Left lung (tissue), 10 donors: Measurements from ENCODE around the gene IL17B. TPM values are rescaled to one million over a fixed set of nuclear protein-coding genes. Genes with fewer than 3 reads are reported as not detected.
"Not testable (repeated sequence)": the region's sequence is repeated elsewhere in the genome, so short reads cannot be mapped to it uniquely, and the experiment has no call there.

Experiments
- ATAC-seq: fragments of 200-7000 bp; cut with Tn5 transposase; one replicate; pipeline ENCODE4 v1.9.1; 2020; ENCODE audit warnings: moderate library complexity
- DNase-seq, 4 donors: peaks; one replicate each; pipeline ENCODE4 v3.0.0-alpha.2; 2013 to 2020
- H3K27ac ChIP-seq, 2 donors: fragments of 200-600 bp; sonication (generic) in 1 of 2; one replicate each; pipeline versions ENCODE4 v1.5.0 to v1.8.0; 2020 to 2021
- H3K27me3 ChIP-seq, 2 donors: fragments of 200-600 bp; sonication (generic) in 1 of 2; one replicate each; pipeline versions ENCODE4 v1.5.0 to v1.8.0; 2020 to 2021
- H3K36me3 ChIP-seq, 2 donors: fragments of 200-600 bp; sonication (generic) in 1 of 2; one replicate each; pipeline versions ENCODE4 v1.5.0 to v1.8.0; 2020 to 2021
- H3K4me1 ChIP-seq, 2 donors: fragments of 200-600 bp; one replicate each; pipeline ENCODE4 v1.8.0; 2021
- H3K4me3 ChIP-seq, 2 donors: fragments of 200-600 bp; sonication (generic) in 1 of 2; one replicate each; pipeline versions ENCODE4 v1.5.0 to v1.8.0; 2020 to 2021; ENCODE audit warnings: mild to moderate bottlenecking in 1 of 2
- H3K9me3 ChIP-seq, 2 donors: fragments of 200-600 bp; sonication (generic) in 1 of 2; one replicate each; pipeline versions ENCODE4 v1.5.0 to v1.8.0; 2020 to 2021
- intact Hi-C, 2 donors: fragments of 100-400 bp; cut with DNase I; formaldehyde crosslinking; loops; one replicate each; pipeline versions ENCODE4 v1.11.2 to v1.14.2; 2022
- polyA plus RNA-seq, 6 donors: library from polyadenylated mRNA; unstranded; fragments of 120-200 nt; gene quantifications; one replicate each; pipeline ENCODE4 v1.2.1, GENCODE V29; 2013; ENCODE audit not compliant: insufficient read length in 6 of 6
- total RNA-seq, 2 donors: library from RNA; stranded (reverse); fragmentation: NEBNext Ultra II Directional; extraction: Animal tissue kit (Norgen Biotek cat#: 25700); gene quantifications; one replicate each; pipeline ENCODE4 v1.2.1, GENCODE V29; 2021
- TF ChIP-seq, protein P1 (sequence below), 2 donors: fragments of 200-600 bp; sonication (generic) in 1 of 2; IDR thresholded peaks; one replicate each; pipeline versions ENCODE4 v1.5.0 to v1.8.0; 2021; ENCODE audit warnings: antibody characterized with exemption in 2 of 2
- donor health status: DM: no; HTN: yes; CAD: no.
- donor health status: DM: no; HTN: no; CAD: no.

The IL17B gene
- total and polyA plus RNA-seq, 8 donors, result 0.42 to 1.9 (median 1.4) TPM; not detected in 1

DNA sequence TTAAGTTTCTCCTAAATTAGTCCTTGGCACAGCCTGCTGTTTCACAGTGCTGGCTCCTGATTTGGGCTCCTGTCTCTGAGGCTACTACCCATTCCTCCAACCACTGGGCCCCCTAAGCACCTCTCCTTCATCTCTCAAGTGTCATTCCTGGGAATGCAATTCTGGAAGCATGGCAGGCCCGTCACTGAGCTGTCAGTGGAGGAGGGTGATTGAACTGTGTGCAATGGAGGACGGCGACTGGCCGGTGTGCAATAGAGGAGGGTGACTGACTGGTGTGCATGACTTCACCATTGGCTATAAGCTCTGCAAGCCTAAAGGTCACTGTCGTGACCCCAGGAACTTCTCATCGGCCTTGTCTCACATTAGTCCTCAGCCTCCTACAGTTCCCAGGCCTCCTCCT, 12.4 kb upstream of the IL17B start:
- no peaks in the 10 kb centered on the region for H3K9me3 ChIP-seq
- TF ChIP-seq, protein P1, sequence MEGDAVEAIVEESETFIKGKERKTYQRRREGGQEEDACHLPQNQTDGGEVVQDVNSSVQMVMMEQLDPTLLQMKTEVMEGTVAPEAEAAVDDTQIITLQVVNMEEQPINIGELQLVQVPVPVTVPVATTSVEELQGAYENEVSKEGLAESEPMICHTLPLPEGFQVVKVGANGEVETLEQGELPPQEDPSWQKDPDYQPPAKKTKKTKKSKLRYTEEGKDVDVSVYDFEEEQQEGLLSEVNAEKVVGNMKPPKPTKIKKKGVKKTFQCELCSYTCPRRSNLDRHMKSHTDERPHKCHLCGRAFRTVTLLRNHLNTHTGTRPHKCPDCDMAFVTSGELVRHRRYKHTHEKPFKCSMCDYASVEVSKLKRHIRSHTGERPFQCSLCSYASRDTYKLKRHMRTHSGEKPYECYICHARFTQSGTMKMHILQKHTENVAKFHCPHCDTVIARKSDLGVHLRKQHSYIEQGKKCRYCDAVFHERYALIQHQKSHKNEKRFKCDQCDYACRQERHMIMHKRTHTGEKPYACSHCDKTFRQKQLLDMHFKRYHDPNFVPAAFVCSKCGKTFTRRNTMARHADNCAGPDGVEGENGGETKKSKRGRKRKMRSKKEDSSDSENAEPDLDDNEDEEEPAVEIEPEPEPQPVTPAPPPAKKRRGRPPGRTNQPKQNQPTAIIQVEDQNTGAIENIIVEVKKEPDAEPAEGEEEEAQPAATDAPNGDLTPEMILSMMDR (IDR thresholded peaks at IDR 0.05), result no peak
- ATAC-seq (no peak), DNase-seq (peak in 1 of 4 donors; percentile 30)
- H3K27ac ChIP-seq, result no peak overlapping the region
- intact Hi-C loops, result no loop called here
- peaks cover 9 to 11% of the 10 kb centered on the region in 2 donors for H3K4me1 ChIP-seq
- H3K36me3 ChIP-seq, result no peaks in the 10 kb centered on the region
- H3K4me3 ChIP-seq, result no peak overlapping the region
- no peaks in the 10 kb centered on the region for H3K27me3 ChIP-seq

DNA sequence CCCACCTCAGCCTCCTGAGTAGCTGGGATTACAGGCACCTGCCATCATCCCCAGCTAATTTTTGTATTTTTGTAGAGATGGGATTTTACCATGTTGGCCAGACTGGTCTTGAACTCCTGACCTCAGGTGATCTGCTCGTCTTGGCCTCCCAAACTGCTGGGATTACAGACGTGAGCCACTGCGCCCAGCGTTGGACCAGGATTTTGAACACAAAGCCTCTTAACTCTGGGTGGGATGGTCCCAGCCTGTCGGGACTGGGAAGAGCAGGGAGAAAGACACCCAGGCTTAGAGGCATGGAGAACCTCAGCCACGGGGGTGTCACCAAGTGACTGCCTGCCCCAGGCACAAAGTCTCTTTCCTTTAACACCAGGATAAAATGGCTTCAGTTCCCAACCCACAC, 12.0 kb upstream of the IL17B start:
- H3K9me3 ChIP-seq, intact Hi-C loops, H3K27me3 ChIP-seq, H3K36me3 ChIP-seq, H3K4me3 ChIP-seq, DNase-seq, H3K27ac ChIP-seq, ATAC-seq: not testable (repeated sequence)
- peaks cover 9 to 11% of the 10 kb centered on the region in 2 donors for H3K4me1 ChIP-seq

DNA sequence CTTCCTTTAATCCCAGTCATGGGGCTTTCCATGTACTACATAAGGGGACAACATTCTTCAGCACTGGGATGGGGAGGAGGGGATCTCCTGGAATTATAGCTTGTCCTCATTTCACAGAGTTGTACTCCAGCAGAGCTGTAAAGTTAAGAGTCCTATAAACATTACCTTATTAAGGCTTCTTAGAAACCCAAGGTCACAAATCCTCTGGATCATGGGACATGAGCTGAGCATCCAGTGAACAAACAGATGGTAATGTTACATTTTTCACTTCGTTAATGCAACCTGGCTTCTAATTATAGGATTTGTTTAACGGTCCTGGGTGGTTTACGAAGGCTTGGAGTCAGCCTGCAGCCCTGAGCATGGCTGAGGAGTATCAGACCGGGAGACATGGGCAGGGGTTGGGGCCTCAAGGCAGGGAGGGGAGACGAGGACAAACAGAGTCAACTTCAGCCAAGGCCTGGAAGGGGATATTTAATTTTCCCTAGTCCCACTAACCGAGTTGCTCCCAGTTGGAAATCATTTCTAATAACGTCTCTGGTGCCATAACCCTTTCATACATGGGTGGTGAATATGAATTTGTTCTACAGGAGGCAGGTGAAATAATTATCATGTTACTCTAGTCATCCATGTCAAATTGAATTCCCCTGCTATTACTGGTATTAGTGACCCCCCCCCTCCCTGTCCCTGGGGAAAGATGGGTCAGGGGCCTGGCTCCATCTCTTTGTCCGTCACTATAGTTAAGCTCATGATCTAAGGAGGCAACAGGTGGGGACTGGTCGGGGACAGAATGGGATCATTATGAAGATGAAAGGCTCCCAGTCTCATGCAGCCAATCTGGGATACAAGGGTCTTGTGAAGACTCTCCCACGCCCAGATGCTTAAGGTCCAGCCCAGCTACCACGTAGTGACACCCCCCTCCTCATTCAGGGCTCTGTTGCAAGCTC, 10.7 kb upstream of the IL17B start:
- TF ChIP-seq, protein P1 (IDR thresholded peaks at IDR 0.05), result no peak
- Histone ChIP-seq H3K36me3 (no peaks in the 10 kb centered on the region), H3K4me1 (peaks cover 9 to 11% of the 10 kb centered on the region in 2 donors), H3K27ac (no peak overlapping the region), H3K9me3 (no peaks in the 10 kb centered on the region), H3K4me3 (no peak overlapping the region), H3K27me3 (no peaks in the 10 kb centered on the region)
- intact Hi-C loops, result no loop called here
- DNase-seq (peak in 1 of 4 donors; percentile 8), ATAC-seq (no peak)

DNA sequence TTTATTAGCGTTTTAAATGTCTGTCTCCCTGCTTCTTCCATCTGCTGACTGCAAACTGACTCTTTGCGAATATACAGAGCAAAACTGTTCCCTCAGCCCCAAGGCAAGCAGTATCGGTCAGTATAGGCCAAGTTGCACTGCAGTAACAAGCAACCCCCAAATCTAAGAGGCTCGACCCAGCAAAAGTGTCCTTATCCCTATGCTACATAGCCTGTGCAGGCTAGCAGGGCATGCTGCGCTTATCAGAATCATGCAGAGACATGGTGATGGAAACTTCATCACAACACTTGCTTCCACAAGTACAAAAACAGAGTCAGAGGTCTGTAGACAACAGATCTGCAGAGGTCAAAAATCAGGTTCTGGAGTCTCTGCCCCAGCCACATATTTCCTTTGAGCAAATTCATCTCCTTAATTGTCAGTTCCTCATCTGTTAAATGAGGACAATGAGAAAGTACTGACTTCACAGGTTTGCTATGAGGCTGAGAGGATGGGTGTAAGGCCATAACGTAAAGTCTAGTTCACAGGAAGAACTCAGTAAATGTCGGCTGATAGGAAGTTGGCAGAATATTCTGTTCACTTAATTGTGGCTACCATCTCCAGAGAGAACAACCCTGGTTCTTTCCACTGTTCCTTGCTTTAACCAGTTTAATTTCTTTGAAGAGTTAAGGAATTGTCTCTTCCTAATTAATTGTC, 9.6 kb upstream of the IL17B start:
- peaks cover 11 to 13% of the 10 kb centered on the region in 2 donors for H3K4me1 ChIP-seq
- no peak overlapping the region for H3K4me3 ChIP-seq
- H3K27me3 ChIP-seq, result no peaks in the 10 kb centered on the region
- no peaks in the 10 kb centered on the region for H3K9me3 ChIP-seq
- peak overlapping the region; percentile 29 to 58 for H3K27ac ChIP-seq
- DNase-seq, result peak in 1 of 4 donors; percentile 12
- TF ChIP-seq, protein P1 (IDR thresholded peaks at IDR 0.05), result no peak
- no peaks in the 10 kb centered on the region for H3K36me3 ChIP-seq
- no peak for ATAC-seq
- intact Hi-C loops, result no loop called here

DNA sequence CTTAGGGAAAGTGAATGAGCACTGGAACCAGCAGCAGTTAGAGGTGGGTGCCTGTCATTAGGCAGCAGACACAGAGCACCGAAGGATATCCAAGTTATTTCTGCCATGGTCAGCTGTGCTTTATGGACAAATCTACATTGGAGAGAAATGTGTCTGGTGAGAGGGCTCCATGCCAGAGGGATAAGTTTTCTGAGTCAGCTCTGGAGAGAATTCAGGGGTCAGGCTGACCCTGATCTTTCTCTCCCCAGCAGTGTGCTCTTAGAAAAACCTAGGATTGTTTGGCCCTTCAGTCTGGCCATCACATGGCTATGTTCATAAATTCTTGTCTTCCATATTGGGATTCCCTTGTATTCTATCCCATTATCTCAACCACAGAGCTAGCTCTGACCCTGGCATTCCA, 8.9 kb upstream of the IL17B start:
- Histone ChIP-seq H3K4me3 (no peak overlapping the region), H3K36me3 (no peaks in the 10 kb centered on the region), H3K27ac (peak overlapping the region; percentile 29 to 58), H3K4me1 (peaks cover 15 to 20% of the 10 kb centered on the region in 2 donors), H3K27me3 (no peaks in the 10 kb centered on the region), H3K9me3 (no peaks in the 10 kb centered on the region)
- TF ChIP-seq, protein P1 (IDR thresholded peaks at IDR 0.05), result no peak
- DNase-seq (no peak), ATAC-seq (no peak)
- intact Hi-C loops, result no loop called here
